Measurements from ENCODE around the gene RAP2A.

The RAP2A gene

DNA sequence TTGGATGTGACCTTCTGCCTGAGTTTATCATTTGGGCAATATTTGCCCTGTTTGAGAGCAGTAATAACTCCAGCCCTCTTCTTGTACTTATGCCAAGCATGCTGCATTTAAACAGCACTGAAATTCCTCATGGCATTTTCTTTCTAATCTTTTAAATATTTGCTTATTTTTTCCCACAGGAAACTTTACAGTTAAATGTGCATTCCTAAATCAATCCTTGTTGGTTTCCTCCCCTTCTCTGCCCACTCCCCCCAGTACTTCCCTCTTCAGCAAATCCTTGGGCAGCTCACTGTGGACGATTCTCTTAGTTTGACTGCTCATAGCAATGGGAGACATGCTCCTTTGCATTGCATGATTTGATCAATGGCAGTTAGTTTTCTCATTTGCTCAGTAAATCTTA lies 68.7 kb downstream of the RAP2A start:
- Histone ChIP-seq H3K36me3 (ENCODE audit: control insufficient read depth, insufficient read depth, low read length) (no peaks in the 10 kb centered on the region), H3K9me3 (ENCODE audit: control insufficient read depth, low read length) (no peaks in the 10 kb centered on the region)

DNA sequence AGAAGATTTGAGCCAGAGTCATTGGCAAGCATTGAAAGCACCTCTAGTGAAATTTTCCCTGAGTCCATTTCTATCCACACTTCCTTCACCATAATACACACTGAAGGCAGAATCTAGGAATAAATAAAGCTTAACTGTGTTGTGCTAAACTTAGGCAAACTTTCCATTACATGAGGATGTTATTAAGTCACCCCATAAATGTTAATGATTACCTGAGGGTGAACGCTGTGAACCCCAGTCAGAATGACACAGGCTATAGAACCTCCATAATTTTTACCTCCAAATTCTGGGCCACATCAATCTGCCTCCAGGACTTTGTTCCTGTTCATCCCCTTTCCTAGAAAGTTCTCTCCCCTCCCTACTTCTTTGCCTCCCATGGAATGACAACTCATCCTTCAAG lies 71.0 kb downstream of the RAP2A start:
- Histone ChIP-seq H3K27ac (ENCODE audit: insufficient read depth, low read length, poor library complexity, severe bottlenecking) (no peak overlapping the region), H3K4me1 (ENCODE audit: control insufficient read depth, insufficient read depth, low read length, poor library complexity, severe bottlenecking) (no peaks in the 10 kb centered on the region), H3K9me3 (ENCODE audit: control insufficient read depth, low read length) (no peaks in the 10 kb centered on the region), H3K27me3 (replicated peaks; ENCODE audit: control insufficient read depth, insufficient read depth, low read length, poor library complexity, severe bottlenecking) (no peaks in the 10 kb centered on the region), H3K36me3 (ENCODE audit: control insufficient read depth, insufficient read depth, low read length) (no peaks in the 10 kb centered on the region), H3K4me3 (ENCODE audit: insufficient read depth, low read depth, low read length, poor library complexity, severe bottlenecking) (no peak overlapping the region)
- DNase-seq: no peak

More for the DNA sequence above, 68.7 kb downstream of the RAP2A start:
- H3K4me3 ChIP-seq (ENCODE audit: insufficient read depth, low read depth, low read length, poor library complexity, severe bottlenecking): no peak overlapping the region
- H3K27me3 ChIP-seq (replicated peaks; ENCODE audit: control insufficient read depth, insufficient read depth, low read length, poor library complexity, severe bottlenecking): no peaks in the 10 kb centered on the region
- no peak for DNase-seq
- H3K27ac ChIP-seq (ENCODE audit: insufficient read depth, low read length, poor library complexity, severe bottlenecking): no peak overlapping the region
- H3K4me1 ChIP-seq (ENCODE audit: control insufficient read depth, insufficient read depth, low read length, poor library complexity, severe bottlenecking): no peaks in the 10 kb centered on the region

- Histone ChIP-seq H3K4me1 (ENCODE audit: control insufficient read depth, insufficient read depth, low read length, poor library complexity, severe bottlenecking) (no peaks in the 10 kb centered on the region), H3K27ac (ENCODE audit: insufficient read depth, low read length, poor library complexity, severe bottlenecking) (no peak overlapping the region), H3K9me3 (ENCODE audit: control insufficient read depth, low read length) (no peaks in the 10 kb centered on the region), H3K36me3 (ENCODE audit: control insufficient read depth, insufficient read depth, low read length) (no peaks in the 10 kb centered on the region), H3K27me3 (replicated peaks; ENCODE audit: control insufficient read depth, insufficient read depth, low read length, poor library complexity, severe bottlenecking) (no peaks in the 10 kb centered on the region), H3K4me3 (ENCODE audit: insufficient read depth, low read depth, low read length, poor library complexity, severe bottlenecking) (no peak overlapping the region)
- no peak for DNase-seq
Measured at GRCh38 chr13:97506511-97506910, 72.5 kb downstream of the RAP2A start.

- H3K27ac ChIP-seq (ENCODE audit: insufficient read depth, low read length, poor library complexity, severe bottlenecking): no peak overlapping the region
- H3K27me3 ChIP-seq (replicated peaks; ENCODE audit: control insufficient read depth, insufficient read depth, low read length, poor library complexity, severe bottlenecking): no peaks in the 10 kb centered on the region
- H3K9me3 ChIP-seq (ENCODE audit: control insufficient read depth, low read length): no peaks in the 10 kb centered on the region
- no peak for DNase-seq
- H3K4me3 ChIP-seq (ENCODE audit: insufficient read depth, low read depth, low read length, poor library complexity, severe bottlenecking): no peak overlapping the region
- H3K4me1 ChIP-seq (ENCODE audit: control insufficient read depth, insufficient read depth, low read length, poor library complexity, severe bottlenecking): no peaks in the 10 kb centered on the region
- no peaks in the 10 kb centered on the region for H3K36me3 ChIP-seq (ENCODE audit: control insufficient read depth, insufficient read depth, low read length)
Measured at GRCh38 chr13:97512732-97513131, 78.8 kb downstream of the RAP2A start.

DNA sequence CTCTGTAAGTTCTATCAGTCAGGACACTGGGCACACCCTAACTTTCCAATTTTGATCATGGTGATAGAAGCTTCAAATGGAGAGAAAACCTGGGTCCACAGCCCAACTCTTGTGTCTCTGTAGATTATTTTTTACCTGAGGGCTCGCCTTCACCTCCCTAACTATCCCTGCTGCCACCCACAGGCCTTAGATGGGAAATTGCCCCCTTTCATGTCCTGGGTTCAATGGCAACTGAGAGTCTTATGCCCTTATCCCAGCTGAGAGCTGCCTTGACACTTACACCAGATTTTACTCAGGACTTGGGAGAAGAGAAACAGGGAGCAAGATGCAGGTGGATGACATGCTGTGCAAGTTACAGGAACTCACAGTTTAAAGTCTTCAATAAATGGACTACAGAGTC lies 81.7 kb downstream of the RAP2A start:
- Histone ChIP-seq H3K4me3 (ENCODE audit: insufficient read depth, low read depth, low read length, poor library complexity, severe bottlenecking) (no peak overlapping the region), H3K27ac (ENCODE audit: insufficient read depth, low read length, poor library complexity, severe bottlenecking) (no peak overlapping the region), H3K36me3 (ENCODE audit: control insufficient read depth, insufficient read depth, low read length) (no peaks in the 10 kb centered on the region), H3K4me1 (ENCODE audit: control insufficient read depth, insufficient read depth, low read length, poor library complexity, severe bottlenecking) (no peaks in the 10 kb centered on the region), H3K9me3 (ENCODE audit: control insufficient read depth, low read length) (no peaks in the 10 kb centered on the region), H3K27me3 (replicated peaks; ENCODE audit: control insufficient read depth, insufficient read depth, low read length, poor library complexity, severe bottlenecking) (no peaks in the 10 kb centered on the region)
- no peak for DNase-seq

DNA sequence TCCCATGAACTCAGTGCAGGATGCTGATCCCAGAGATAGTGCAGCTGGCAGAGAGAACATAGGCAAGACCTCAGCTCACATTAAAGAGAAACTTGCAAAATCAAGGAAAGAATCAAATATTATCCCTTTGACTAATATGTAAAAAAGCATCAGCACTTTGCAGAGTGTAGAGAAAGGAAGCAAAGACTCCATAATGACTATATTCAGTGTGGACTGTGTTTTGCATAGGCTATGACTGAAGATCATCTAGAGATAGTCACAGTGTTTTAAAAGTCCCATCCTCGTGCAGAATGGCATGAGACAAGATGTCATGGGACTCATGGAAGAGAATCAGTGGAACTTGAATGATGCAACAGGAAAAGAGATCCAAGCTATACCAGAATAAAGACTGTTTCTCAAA lies 84.0 kb downstream of the RAP2A start:
- Histone ChIP-seq H3K27ac (ENCODE audit: insufficient read depth, low read length, poor library complexity, severe bottlenecking) (no peak overlapping the region), H3K4me3 (ENCODE audit: insufficient read depth, low read depth, low read length, poor library complexity, severe bottlenecking) (no peak overlapping the region), H3K9me3 (ENCODE audit: control insufficient read depth, low read length) (no peaks in the 10 kb centered on the region), H3K4me1 (ENCODE audit: control insufficient read depth, insufficient read depth, low read length, poor library complexity, severe bottlenecking) (no peaks in the 10 kb centered on the region), H3K36me3 (ENCODE audit: control insufficient read depth, insufficient read depth, low read length) (no peaks in the 10 kb centered on the region), H3K27me3 (replicated peaks; ENCODE audit: control insufficient read depth, insufficient read depth, low read length, poor library complexity, severe bottlenecking) (no peaks in the 10 kb centered on the region)
- DNase-seq: no peak

All from effector memory CD4-positive, alpha-beta T cell (primary cell).